ENCODE data around the gene NCAPG2.

The NCAPG2 gene

GRCh38 chr7:158587162-158588084 is 117.2 kb downstream of the NCAPG2 start, which contains the start of gene PTPRN2:
Gene PTPRN2, minus strand, starts transcription at chr7:158587823.
- H2BK15ac ChIP-seq (ENCODE audit: low read depth, poor library complexity, severe bottlenecking): no peak within 1 kb of the TSS
- H3K9me3 ChIP-seq (ENCODE audit: control insufficient read depth, low read length): no peaks in the 10 kb centered on the region
- peak within 1 kb of the TSS; percentile 60 for H3K4me2 ChIP-seq (ENCODE audit: low read length, poor library complexity, severe bottlenecking)
- H2AFZ ChIP-seq (ENCODE audit: low read depth, low read length): no peak within 1 kb of the TSS
- no peaks in the 10 kb centered on the region for H3K79me1 ChIP-seq (replicated peaks; ENCODE audit: low read length, poor library complexity, severe bottlenecking)
- no peak within 1 kb of the TSS for H3K9ac ChIP-seq (ENCODE audit: low read length)
- H3K27ac ChIP-seq (ENCODE audit: low read length, poor library complexity, severe bottlenecking): no peak within 1 kb of the TSS
- no peak within 1 kb of the TSS for H3K23ac ChIP-seq (ENCODE audit: low read length in 2 of 2)
- no peak within 1 kb of the TSS for H3K4ac ChIP-seq (ENCODE audit: low read depth in 1 of 2, low read length in 2 of 2)
- no peak within 1 kb of the TSS for H3K14ac ChIP-seq (ENCODE audit: low read length in 2 of 2)
- H2AK5ac ChIP-seq (ENCODE audit: low read length, severe bottlenecking): no peak within 1 kb of the TSS
- H2BK120ac ChIP-seq (ENCODE audit: low read depth, low read length): no peak within 1 kb of the TSS
- H3K4me3 ChIP-seq (ENCODE audit: insufficient read depth in 1 of 2, low read depth in 1 of 2, low read length in 2 of 2): peak within 1 kb of the TSS in 1 of 2 experiments; percentile 45
- no peaks in the 10 kb centered on the region for H3K36me3 ChIP-seq (ENCODE audit: control insufficient read depth in 1 of 2, insufficient read depth in 2 of 2, low read depth in 1 of 2, low read length in 2 of 2)
- H2BK5ac ChIP-seq (ENCODE audit: low read depth, low read length, poor library complexity, severe bottlenecking): no peak within 1 kb of the TSS
- H4K91ac ChIP-seq (ENCODE audit: low read length): no peak within 1 kb of the TSS
- peaks cover 7% of the 10 kb centered on the region for H3K4me1 ChIP-seq (ENCODE audit: control insufficient read depth, insufficient read depth, low read depth, low read length)
- no peak within 1 kb of the TSS for H2BK12ac ChIP-seq (ENCODE audit: low read length in 2 of 2)
- 5% methylated on average over 26 of the region's 110 CpGs for WGBS
- peaks cover 21 to 49% of the 10 kb centered on the region in 2 experiments for H3K27me3 ChIP-seq (ENCODE audit: control insufficient read depth in 1 of 2, insufficient read depth in 1 of 2, low read length in 2 of 2)
- no peak within 1 kb of the TSS for H3K18ac ChIP-seq (ENCODE audit: low read depth in 1 of 2, low read length in 2 of 2)
- DNase-seq: peak; percentile 22
- H4K8ac ChIP-seq (ENCODE audit: low read length): no peak within 1 kb of the TSS

GRCh38 chr7:158586499-158587161 is 118.0 kb downstream of the NCAPG2 start:
- Histone ChIP-seq H3K9me3 (ENCODE audit: control insufficient read depth, low read length) (no peaks in the 10 kb centered on the region), H3K4me1 (ENCODE audit: control insufficient read depth, insufficient read depth, low read depth, low read length) (peaks cover 7% of the 10 kb centered on the region), H4K8ac (ENCODE audit: low read length) (no peak overlapping the region), H3K18ac (ENCODE audit: low read depth in 1 of 2, low read length in 2 of 2) (no peak overlapping the region), H3K14ac (ENCODE audit: low read length in 2 of 2) (no peak overlapping the region), H3K4me2 (ENCODE audit: low read length, poor library complexity, severe bottlenecking) (no peak overlapping the region), H2AFZ (ENCODE audit: low read depth, low read length) (no peak overlapping the region), H3K4ac (ENCODE audit: low read depth in 1 of 2, low read length in 2 of 2) (no peak overlapping the region), H3K79me1 (replicated peaks; ENCODE audit: low read length, poor library complexity, severe bottlenecking) (no peaks in the 10 kb centered on the region), H2BK120ac (ENCODE audit: low read depth, low read length) (no peak overlapping the region), H3K27ac (ENCODE audit: low read length, poor library complexity, severe bottlenecking) (no peak overlapping the region), H2AK5ac (ENCODE audit: low read length, severe bottlenecking) (no peak overlapping the region), H2BK5ac (ENCODE audit: low read depth, low read length, poor library complexity, severe bottlenecking) (no peak overlapping the region), H3K4me3 (ENCODE audit: insufficient read depth in 1 of 2, low read depth in 1 of 2, low read length in 2 of 2) (no peak overlapping the region), H4K91ac (ENCODE audit: low read length) (no peak overlapping the region), H3K36me3 (ENCODE audit: control insufficient read depth in 1 of 2, insufficient read depth in 2 of 2, low read depth in 1 of 2, low read length in 2 of 2) (no peaks in the 10 kb centered on the region), H3K27me3 (ENCODE audit: control insufficient read depth in 1 of 2, insufficient read depth in 1 of 2, low read length in 2 of 2) (peaks cover 21 to 49% of the 10 kb centered on the region in 2 experiments), H3K9ac (ENCODE audit: low read length) (no peak overlapping the region), H2BK15ac (ENCODE audit: low read depth, poor library complexity, severe bottlenecking) (no peak overlapping the region), H3K23ac (ENCODE audit: low read length in 2 of 2) (no peak overlapping the region), H2BK12ac (ENCODE audit: low read length in 2 of 2) (no peak overlapping the region)
- 31% methylated on average over 32 of the region's 63 CpGs for WGBS
- no peak for DNase-seq

- Histone ChIP-seq H4K8ac (ENCODE audit: low read length) (no peak overlapping the region), H3K27me3 (ENCODE audit: control insufficient read depth in 1 of 2, insufficient read depth in 1 of 2, low read length in 2 of 2) (peaks cover 21 to 49% of the 10 kb centered on the region in 2 experiments), H2BK120ac (ENCODE audit: low read depth, low read length) (no peak overlapping the region), H3K27ac (ENCODE audit: low read length, poor library complexity, severe bottlenecking) (no peak overlapping the region), H3K36me3 (ENCODE audit: control insufficient read depth in 1 of 2, insufficient read depth in 2 of 2, low read depth in 1 of 2, low read length in 2 of 2) (no peaks in the 10 kb centered on the region), H3K4me2 (ENCODE audit: low read length, poor library complexity, severe bottlenecking) (no peak overlapping the region), H2BK5ac (ENCODE audit: low read depth, low read length, poor library complexity, severe bottlenecking) (no peak overlapping the region), H3K4me1 (ENCODE audit: control insufficient read depth, insufficient read depth, low read depth, low read length) (peaks cover 7% of the 10 kb centered on the region), H3K23ac (ENCODE audit: low read length in 2 of 2) (no peak overlapping the region), H3K79me1 (replicated peaks; ENCODE audit: low read length, poor library complexity, severe bottlenecking) (no peaks in the 10 kb centered on the region), H3K4me3 (ENCODE audit: insufficient read depth in 1 of 2, low read depth in 1 of 2, low read length in 2 of 2) (no peak overlapping the region), H2BK12ac (ENCODE audit: low read length in 2 of 2) (no peak overlapping the region), H3K18ac (ENCODE audit: low read depth in 1 of 2, low read length in 2 of 2) (no peak overlapping the region), H3K9me3 (ENCODE audit: control insufficient read depth, low read length) (peaks cover 3% of the 10 kb centered on the region), H2AFZ (ENCODE audit: low read depth, low read length) (no peak overlapping the region), H3K9ac (ENCODE audit: low read length) (no peak overlapping the region), H4K91ac (ENCODE audit: low read length) (no peak overlapping the region), H2AK5ac (ENCODE audit: low read length, severe bottlenecking) (no peak overlapping the region), H3K4ac (ENCODE audit: low read depth in 1 of 2, low read length in 2 of 2) (no peak overlapping the region), H3K14ac (ENCODE audit: low read length in 2 of 2) (no peak overlapping the region), H2BK15ac (ENCODE audit: low read depth, poor library complexity, severe bottlenecking) (no peak overlapping the region)
- DNase-seq: no peak
- WGBS: 62% methylated on average over 17 of the region's 17 CpGs
Observed at GRCh38 chr7:158585721-158586498, 118.7 kb downstream of the NCAPG2 start.
